Tibial nerve (tissue), 4 donors: Measurements from ENCODE around the gene BICDL1. TPM values are rescaled to one million over a fixed set of nuclear protein-coding genes. Genes with fewer than 3 reads are reported as not detected.

ENCODE experiments used
- DNase-seq, 2 donors: peaks; one replicate each; pipeline ENCODE4 v3.0.0-alpha.2; 2019; ENCODE audit warnings: low spot score in 2 of 2
- H3K27ac ChIP-seq, 4 donors: fragments of 200-600 bp; sonication (generic) in 3 of 4; one replicate each; pipeline ENCODE4 v1.5.1; 2017 to 2019; ENCODE audit warnings: mild to moderate bottlenecking in 1 of 4
- H3K27me3 ChIP-seq, 2 donors: fragments of 200-600 bp; sonication (generic) in 1 of 2; one replicate each; pipeline versions ENCODE4 v1.5.1 to v1.6.0; 2017 to 2019
- H3K36me3 ChIP-seq, 3 donors: fragments of 200-600 bp; sonication (generic); one replicate each; pipeline ENCODE4 v1.5.1; 2018 to 2019
- H3K4me1 ChIP-seq, 4 donors: fragments of 200-600 bp; sonication (generic) in 3 of 4; one replicate each; pipeline ENCODE4 v1.5.1; 2017 to 2019
- H3K4me3 ChIP-seq, 4 donors: fragments of 200-600 bp; sonication (generic) in 3 of 4; one replicate each; pipeline ENCODE4 v1.5.1; 2017 to 2019; ENCODE audit warnings: mild to moderate bottlenecking in 1 of 4, moderate library complexity in 1 of 4
- H3K9me3 ChIP-seq, 4 donors: fragments of 200-600 bp; sonication (generic) in 3 of 4; one replicate each; pipeline ENCODE4 v1.5.1; 2017 to 2019
- CTCF ChIP-seq, 5 experiments: fragments of 200-600 bp in 3 of 5; fragments of 450-650 bp in 2 of 5; sonication (generic) in 3 of 5; IDR thresholded peaks; one replicate each; pipeline ENCODE4 v1.5.1; 2016 to 2019; ENCODE audit warnings: antibody characterized with exemption in 5 of 5, mild to moderate bottlenecking in 3 of 5, moderate library complexity in 2 of 5
- EP300 ChIP-seq, 2 donors: sonication (generic); formaldehyde crosslinking; IDR thresholded peaks; one replicate each; pipeline ENCODE4 v1.6.1; 2017; ENCODE audit warnings: antibody characterized with exemption in 2 of 2, mild to moderate bottlenecking in 1 of 2
- POLR2A ChIP-seq, 2 donors: fragments of 450-650 bp; IDR thresholded peaks; one replicate each; pipeline ENCODE4 v1.6.1; 2017; ENCODE audit warnings: antibody characterized with exemption in 2 of 2, mild to moderate bottlenecking in 2 of 2, moderate library complexity in 2 of 2
- WGBS, 2 donors: methylation state at CpG; one replicate each; pipeline ENCODE4 v1.1.5; 2018; 5-methylcytosine and 5-hydroxymethylcytosine counted together
- total RNA-seq, 4 donors: library from RNA; depleted of rRNA; stranded (reverse); fragments of >200 nt; gene quantifications; one replicate each; pipeline ENCODE4 v1.1.0, GENCODE V29; 2016

Gene BICDL1
- total RNA-seq, 4 donors from 2014 or later: 0.66 to 1.5 (median 1.4) TPM; not detected in 1

- 87 to 91% methylated on average over 11 of the region's 11 CpGs for WGBS, 2 donors
- no peak for DNase-seq
- no peaks in the 10 kb centered on the region for H3K4me1 ChIP-seq
- no peak overlapping the region for H3K27ac ChIP-seq
- no peaks in the 10 kb centered on the region for H3K9me3 ChIP-seq
- no peak overlapping the region for H3K4me3 ChIP-seq
- TF ChIP-seq EP300 (IDR thresholded peaks at IDR 0.05) (no peak), CTCF (IDR thresholded peaks at IDR 0.05) (no peak), POLR2A (IDR thresholded peaks at IDR 0.05) (no peak)
- H3K36me3 ChIP-seq: peaks cover 4 to 100% (median 53%) of the 10 kb centered on the region in 3 donors
- H3K27me3 ChIP-seq: no peaks in the 10 kb centered on the region
Observed at GRCh38 chr12:120136093-120136770, 147.2 kb downstream of the BICDL1 start.

- no peak for DNase-seq
- Histone ChIP-seq H3K4me3 (no peak overlapping the region), H3K36me3 (peaks cover 4 to 100% (median 59%) of the 10 kb centered on the region in 3 donors), H3K9me3 (no peaks in the 10 kb centered on the region), H3K4me1 (no peaks in the 10 kb centered on the region), H3K27me3 (no peaks in the 10 kb centered on the region), H3K27ac (no peak overlapping the region)
- WGBS, 2 donors: 94 to 96% methylated on average over 11 of the region's 11 CpGs
- TF ChIP-seq POLR2A (IDR thresholded peaks at IDR 0.05) (no peak), CTCF (IDR thresholded peaks at IDR 0.05) (no peak), EP300 (IDR thresholded peaks at IDR 0.05) (no peak)
Observed at GRCh38 chr12:120137833-120138232, 148.8 kb downstream of the BICDL1 start.

DNA sequence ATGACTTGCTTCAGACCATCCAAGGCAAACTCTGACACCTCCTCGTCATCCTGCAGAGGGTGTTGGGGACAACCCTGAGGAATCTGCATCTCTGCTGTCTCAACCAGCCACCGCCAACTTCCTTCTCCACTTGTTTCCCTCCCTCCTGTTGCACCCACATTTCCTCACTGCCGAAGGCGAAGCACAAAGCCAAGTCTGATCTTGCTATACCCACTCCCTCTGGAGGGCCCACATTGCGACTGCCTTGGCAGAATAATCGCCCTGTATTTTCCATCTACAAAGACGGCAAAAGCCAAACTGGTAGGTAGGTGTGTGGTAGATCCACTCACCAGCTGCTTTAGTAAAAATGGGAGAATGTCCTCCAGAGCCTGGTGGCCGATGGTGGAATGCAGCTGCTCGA lies 149.3 kb downstream of the BICDL1 start:
- peaks cover 3 to 100% (median 59%) of the 10 kb centered on the region in 3 donors for H3K36me3 ChIP-seq
- no peaks in the 10 kb centered on the region for H3K27me3 ChIP-seq
- TF ChIP-seq EP300 (IDR thresholded peaks at IDR 0.05) (no peak), CTCF (IDR thresholded peaks at IDR 0.05) (no peak), POLR2A (IDR thresholded peaks at IDR 0.05) (no peak)
- H3K4me1 ChIP-seq: no peaks in the 10 kb centered on the region
- no peaks in the 10 kb centered on the region for H3K9me3 ChIP-seq
- WGBS, 2 donors: 85 to 88% methylated on average over 9 of the region's 9 CpGs
- no peak overlapping the region for H3K4me3 ChIP-seq
- no peak overlapping the region for H3K27ac ChIP-seq
- no peak for DNase-seq

- H3K36me3 ChIP-seq: peaks cover 3 to 100% (median 61%) of the 10 kb centered on the region in 3 donors
- no peak overlapping the region for H3K4me3 ChIP-seq
- no peak for DNase-seq
- H3K9me3 ChIP-seq: no peaks in the 10 kb centered on the region
- 80 to 82% methylated on average over 5 of the region's 5 CpGs for WGBS, 2 donors
- H3K27ac ChIP-seq: no peak overlapping the region
- H3K4me1 ChIP-seq: no peaks in the 10 kb centered on the region
- TF ChIP-seq CTCF (IDR thresholded peaks at IDR 0.05) (no peak), POLR2A (IDR thresholded peaks at IDR 0.05) (no peak), EP300 (IDR thresholded peaks at IDR 0.05) (no peak)
- H3K27me3 ChIP-seq: no peaks in the 10 kb centered on the region
Observed at GRCh38 chr12:120139958-120140357, 150.9 kb downstream of the BICDL1 start.

GRCh38 chr12:120140603-120141002 lies 151.6 kb downstream of the BICDL1 start:
- no peak for TF ChIP-seq EP300 (IDR thresholded peaks at IDR 0.05)
- no peak for TF ChIP-seq POLR2A (IDR thresholded peaks at IDR 0.05)
- H3K36me3 ChIP-seq: peaks cover 4 to 100% (median 61%) of the 10 kb centered on the region in 3 donors
- H3K27me3 ChIP-seq: no peaks in the 10 kb centered on the region
- no peak for DNase-seq
- H3K27ac ChIP-seq: no peak overlapping the region
- no peaks in the 10 kb centered on the region for H3K9me3 ChIP-seq
- H3K4me1 ChIP-seq: no peaks in the 10 kb centered on the region
- H3K4me3 ChIP-seq: no peak overlapping the region
- WGBS, 2 donors: 83 to 89% methylated on average over 9 of the region's 9 CpGs
